NCI-H1417 treated with DMSO at 0.1 percent for 48 hours (cell line): ENCODE results near the gene LRIF1.
A peak's percentile ranks its signal among the peaks of the same experiment; 100 is the strongest.
"Not testable (repeated sequence)": the region's sequence is repeated elsewhere in the genome, so short reads cannot be mapped to it uniquely, and the experiment has no call there.

Experiments used
- DNase-seq: peaks from one replicate; lab custom pipeline; 2025; lab: John Stamatoyannopoulos, UW

LRIF1 gene

GRCh38 chr1:110963691-110964454, at the start of gene LRIF1:
TSS of gene LRIF1 (minus strand) at chr1:110963922. CDS start at chr1:110963688, 234 bp downstream.
- peak; percentile 89 for DNase-seq

- DNase-seq, result no peak
Measured at GRCh38 chr1:111008031-111008430, 44.3 kb upstream of the LRIF1 start.

GRCh38 chr1:111006556-111006955, 42.8 kb upstream of the LRIF1 start:
- no peak for DNase-seq

- not testable (repeated sequence) for DNase-seq
Measured at GRCh38 chr1:110999607-111000006, 35.9 kb upstream of the LRIF1 start.

GRCh38 chr1:110992329-110992728, 28.6 kb upstream of the LRIF1 start:
- not testable (repeated sequence) for DNase-seq

- not testable (repeated sequence) for DNase-seq
Measured at GRCh38 chr1:110991295-110991694, 27.6 kb upstream of the LRIF1 start.

- no peak for DNase-seq
Measured at GRCh38 chr1:110990541-110990940, 26.8 kb upstream of the LRIF1 start.

- no peak for DNase-seq
Measured at GRCh38 chr1:110986407-110986891, 22.7 kb upstream of the LRIF1 start.

- no peak for DNase-seq
Measured at GRCh38 chr1:110982320-110982719, 18.6 kb upstream of the LRIF1 start.

GRCh38 chr1:110979154-110979553, 15.4 kb upstream of the LRIF1 start:
- no peak for DNase-seq

GRCh38 chr1:110976089-110976488, 12.4 kb upstream of the LRIF1 start:
- no peak for DNase-seq

- DNase-seq, result no peak
Measured at GRCh38 chr1:110975265-110975664, 11.5 kb upstream of the LRIF1 start.

- no peak for DNase-seq
Measured at GRCh38 chr1:110967256-110967655, 3.5 kb upstream of the LRIF1 start.

GRCh38 chr1:110964455-110964903, 757 bp upstream of the LRIF1 start:
- no peak for DNase-seq

GRCh38 chr1:110962892-110963690, 631 bp downstream of the LRIF1 start:
- peak; percentile 29 for DNase-seq

GRCh38 chr1:110961902-110962301, 1.8 kb downstream of the LRIF1 start:
- DNase-seq, result no peak

- DNase-seq, result no peak
Measured at GRCh38 chr1:110960777-110961420, 2.8 kb downstream of the LRIF1 start.

- DNase-seq, result no peak
Measured at GRCh38 chr1:110957798-110958197, 5.9 kb downstream of the LRIF1 start.

- no peak for DNase-seq
Measured at GRCh38 chr1:110956586-110956985, 7.1 kb downstream of the LRIF1 start.

- no peak for DNase-seq
Measured at GRCh38 chr1:110953031-110953430, 10.7 kb downstream of the LRIF1 start.

- no peak for DNase-seq
Measured at GRCh38 chr1:110952031-110952430, 11.7 kb downstream of the LRIF1 start.

GRCh38 chr1:110951161-110951560, 12.6 kb downstream of the LRIF1 start:
- no peak for DNase-seq
